IMR-90 (cell line): ENCODE data around the gene CENPP. TPM values are rescaled to one million over a fixed set of nuclear protein-coding genes. Genes with fewer than 3 reads are reported as not detected.

Experiments used
- ATAC-seq: fragments of 200-7000 bp; cut with Tn5 transposase; 2 replicates; pipeline ENCODE4 v1.9.1; 2020; ENCODE audit warnings: low read depth, mild to moderate bottlenecking, moderate library complexity
- BruUV-seq: library from RNA; stranded (reverse); fragments of 400-500 nt; replicated peaks from 2 replicates; lab custom pipeline; 2021; lab: Mats Ljungman, UMichigan
- CTCF ChIA-PET: fragments of 300-600 bp; formaldehyde crosslinking; extraction: SDS; loops from one replicate; lab custom pipeline; 2021; ENCODE audit warnings: antibody characterized with exemption; lab: Yijun Ruan, JAX
- POLR2A ChIA-PET: fragments of 300-600 bp; sonication (Branson Sonifier 250); formaldehyde crosslinking; loops from one replicate; lab custom pipeline; 2022; ENCODE audit warnings: antibody characterized with exemption; ENCODE audit not compliant: unreplicated experiment; lab: Charles Lee
- DNase-seq: peaks from one replicate; pipeline ENCODE4 v3.0.0; 2013
- H2AFZ ChIP-seq: replicated peaks from 2 replicates; pipeline ENCODE3; 2013; ENCODE audit warnings: low read length, mild to moderate bottlenecking; ENCODE audit not compliant: poor library complexity
- H2AK5ac ChIP-seq: 2 replicates; pipeline ENCODE4 v1.6.1; 2013; ENCODE audit warnings: low read depth, low read length, inconsistent platforms
- H2AK9ac ChIP-seq: replicated peaks from 2 replicates; pipeline ENCODE3; 2013; ENCODE audit warnings: mild to moderate bottlenecking, low read depth, low read length, moderate library complexity; ENCODE audit not compliant: poor library complexity
- H2BK120ac ChIP-seq: 2 replicates; pipeline ENCODE4 v1.6.1; 2013; ENCODE audit warnings: low read depth, low read length, inconsistent platforms
- H2BK15ac ChIP-seq: 3 replicates; pipeline ENCODE4 v1.6.1; 2013; ENCODE audit warnings: low read depth, low read length, inconsistent platforms
- H2BK20ac ChIP-seq: 2 replicates; pipeline ENCODE4 v1.6.1; 2013; ENCODE audit warnings: low read depth, mild to moderate bottlenecking, inconsistent platforms, low read length, moderate library complexity
- H2BK5ac ChIP-seq: 2 replicates; pipeline ENCODE4 v1.6.1; 2013; ENCODE audit warnings: mild to moderate bottlenecking, low read depth, low read length, inconsistent platforms; ENCODE audit not compliant: poor library complexity, severe bottlenecking
- H3K14ac ChIP-seq: replicated peaks from 2 replicates; pipeline ENCODE4 v1.6.1; 2013; ENCODE audit warnings: low read depth, low read length, inconsistent platforms
- H3K18ac ChIP-seq: 2 replicates; pipeline ENCODE4 v1.6.1; 2013; ENCODE audit warnings: low read depth, low read length, control low read depth
- H3K23ac ChIP-seq: 2 replicates; pipeline ENCODE4 v1.6.1; 2013; ENCODE audit warnings: low read depth, low read length, inconsistent platforms
- H3K27ac ChIP-seq: 2 replicates; pipeline ENCODE4 v1.5.1; 2013; ENCODE audit warnings: mild to moderate bottlenecking, control low read depth, low read length; ENCODE audit not compliant: insufficient read depth
- H3K27me3 ChIP-seq: 2 replicates; pipeline ENCODE4 v1.6.1; 2013; ENCODE audit warnings: low read length; ENCODE audit not compliant: control insufficient read depth, insufficient read depth
- H3K36me3 ChIP-seq: 2 replicates; pipeline ENCODE4 v1.6.1; 2013; ENCODE audit warnings: low read length, mixed read lengths; ENCODE audit not compliant: control insufficient read depth, insufficient read depth
- H3K4ac ChIP-seq: 2 replicates; pipeline ENCODE4 v1.6.1; 2013; ENCODE audit warnings: low read depth, low read length, inconsistent platforms
- H3K4me1 ChIP-seq: 2 replicates; pipeline ENCODE4 v1.6.1; 2013; ENCODE audit warnings: low read length, mixed read lengths; ENCODE audit not compliant: control insufficient read depth, insufficient read depth
- H3K4me2 ChIP-seq: 2 replicates; pipeline ENCODE4 v1.6.1; 2013; ENCODE audit warnings: low read depth, mild to moderate bottlenecking, control low read depth, low read length, moderate library complexity
- H3K4me3 ChIP-seq: 2 replicates; pipeline ENCODE4 v1.5.1; 2013; ENCODE audit warnings: low read depth, mild to moderate bottlenecking, control low read depth, low read length, moderate library complexity; ENCODE audit not compliant: insufficient read depth
- H3K56ac ChIP-seq: 2 replicates; pipeline ENCODE4 v1.6.1; 2013; ENCODE audit warnings: low read length, inconsistent platforms; ENCODE audit not compliant: insufficient read depth; ENCODE audit errors: extremely low read depth
- H3K79me1 ChIP-seq, 2 experiments: 2 replicates each; pipeline ENCODE4 v1.6.1; 2013; ENCODE audit warnings: low read length in 2 of 2, inconsistent platforms in 1 of 2, low read depth in 1 of 2
- H3K9ac ChIP-seq: 2 replicates; pipeline ENCODE4 v1.6.1; 2013; ENCODE audit warnings: low read depth, low read length, control low read depth
- H3K9me1 ChIP-seq: 2 replicates; pipeline ENCODE4 v1.6.1; 2013; ENCODE audit warnings: low read length, inconsistent platforms; ENCODE audit not compliant: insufficient read depth
- H3K9me3 ChIP-seq: 2 replicates; pipeline ENCODE4 v1.6.1; 2013; ENCODE audit warnings: low read length; ENCODE audit not compliant: control insufficient read depth, insufficient read depth
- H4K20me1 ChIP-seq: 2 replicates; pipeline ENCODE4 v1.6.1; 2013; ENCODE audit warnings: low read length, inconsistent platforms; ENCODE audit not compliant: insufficient read depth
- H4K5ac ChIP-seq: 2 replicates; pipeline ENCODE4 v1.6.1; 2013; ENCODE audit warnings: mild to moderate bottlenecking, low read depth, low read length, control low read depth
- H4K8ac ChIP-seq, 2 experiments: 2 replicates each; pipeline ENCODE4 v1.6.1; 2013; ENCODE audit warnings: low read depth in 2 of 2, low read length in 2 of 2, control low read depth in 1 of 2, inconsistent platforms in 1 of 2
- H4K91ac ChIP-seq: 2 replicates; pipeline ENCODE4 v1.6.1; 2013; ENCODE audit warnings: low read depth, low read length, inconsistent platforms; ENCODE audit not compliant: insufficient read depth
- BHLHE40 ChIP-seq: fragments of 150-350 bp; IDR thresholded peaks from 2 replicates; pipeline ENCODE4 v1.6.1; 2016; ENCODE audit warnings: mild to moderate bottlenecking, low read depth, low read length
- CEBPB ChIP-seq: IDR thresholded peaks from 2 replicates; pipeline ENCODE4 v1.6.1; 2012; ENCODE audit warnings: low read depth, low read length, improper control_type of control experiment
- ELK1 ChIP-seq: fragments of 150-350 bp; IDR thresholded peaks from 2 replicates; pipeline ENCODE4 v1.6.1; 2016; ENCODE audit warnings: low read depth, mild to moderate bottlenecking, low read length, moderate library complexity, borderline replicate concordance
- RAD21 ChIP-seq: IDR thresholded peaks from 2 replicates; pipeline ENCODE4 v1.6.1; 2012; ENCODE audit warnings: low read length, improper control_type of control experiment
- RCOR1 ChIP-seq: IDR thresholded peaks from 2 replicates; pipeline ENCODE4 v1.6.1; 2012; ENCODE audit warnings: mild to moderate bottlenecking, low read length, improper control_type of control experiment; ENCODE audit not compliant: insufficient replicate concordance
- WGBS, 2 experiments: methylation state at CpG; one replicate each; pipeline versions ENCODE4 v1.1.5 to v1.1.7; 2013; ENCODE audit warnings: missing lambda C conversion rate in 2 of 2; ENCODE audit not compliant: insufficient read length in 1 of 2; ENCODE audit errors: extremely low coverage in 2 of 2; 5-methylcytosine and 5-hydroxymethylcytosine counted together
- dilution Hi-C: fragments of 300-500 bp; cut with HindIII; formaldehyde crosslinking; loops from one replicate; pipeline ENCODE4 v1.14.3; 2018; ENCODE audit warnings: low sequenced_read_pairs; ENCODE audit not compliant: unreplicated experiment
- in situ Hi-C: fragments of 300-500 bp; cut with MboI; formaldehyde crosslinking; loops from 3 replicates; pipeline ENCODE4 v1.14.3; 2019; ENCODE audit warnings: low sequenced_read_pairs, inconsistent platforms, mixed read lengths
- intact Hi-C: fragments of 100-400 bp; cut with micrococcal nuclease; formaldehyde crosslinking; loops from 2 replicates; pipeline ENCODE4 v1.10.0; 2022
- polyA plus RNA-seq, 3 experiments: library from polyadenylated mRNA; depleted of rRNA; stranded (reverse); fragments of >200 nt; gene quantifications; 2 replicates each; pipeline ENCODE4 v1.2.3, GENCODE V29; 2012; ENCODE audit warnings: low replicate concordance in 1 of 3
- total RNA-seq: library from RNA; depleted of rRNA; stranded (reverse); fragments of >200 nt; gene quantifications from 2 replicates; pipeline ENCODE4 v1.2.3, GENCODE V29; 2012

Gene CENPP
- total and polyA plus RNA-seq, 2 of the 4 experiments (the other 2 are of a cell fraction), result 1.4 to 2.0 TPM

DNA sequence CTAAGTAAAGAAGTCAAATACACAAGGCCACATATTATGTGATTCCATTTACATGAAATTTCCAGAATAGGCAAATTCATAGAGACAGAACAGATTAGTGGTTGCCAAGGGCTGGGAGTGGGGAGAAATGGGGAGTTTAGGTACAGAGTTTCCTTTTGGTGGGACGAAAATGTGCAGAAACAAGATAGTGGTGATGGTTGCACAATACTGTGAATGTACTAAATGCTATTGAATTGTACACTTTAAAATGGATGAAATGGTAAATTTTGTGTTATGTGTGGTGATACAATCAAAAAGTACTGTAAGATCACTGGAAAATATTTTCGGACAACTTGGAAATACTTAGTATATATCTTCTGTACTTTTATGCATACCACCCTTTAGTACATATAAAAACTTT lies 195.1 kb downstream of the CENPP start:
- TF ChIP-seq RAD21, result no peak
- no peak for TF ChIP-seq ELK1
- TF ChIP-seq RCOR1, result no peak
- TF ChIP-seq CEBPB, result peak; percentile 61
- TF ChIP-seq BHLHE40, result no peak
- Histone ChIP-seq H4K91ac (no peak overlapping the region), H3K4me1 (no peaks in the 10 kb centered on the region), H2BK15ac (no peak overlapping the region), H4K8ac (no peak overlapping the region), H3K9me3 (no peaks in the 10 kb centered on the region), H3K36me3 (no peaks in the 10 kb centered on the region), H3K14ac (no peak overlapping the region), H3K9ac (no peak overlapping the region), H4K5ac (no peak overlapping the region), H3K4me2 (no peak overlapping the region), H3K4me3 (no peak overlapping the region), H2BK5ac (no peak overlapping the region), H3K4ac (no peak overlapping the region), H3K27me3 (no peaks in the 10 kb centered on the region), H3K27ac (no peak overlapping the region), H3K9me1 (no peaks in the 10 kb centered on the region), H4K20me1 (no peaks in the 10 kb centered on the region), H3K56ac (no peak overlapping the region), H3K79me1 (no peaks in the 10 kb centered on the region), H2BK20ac (no peak overlapping the region), H3K18ac (no peak overlapping the region), H2AK9ac (no peak overlapping the region), H2AFZ (no peak overlapping the region), H2BK120ac (no peak overlapping the region), H3K23ac (no peak overlapping the region), H2AK5ac (no peak overlapping the region)
- no TSS peak for BruUV-seq
- intact Hi-C loops, result no loop called here
- ATAC-seq (no peak), DNase-seq (no peak)
- dilution Hi-C loops, result no loop called here
- ChIA-PET POLR2A (no interaction called here), CTCF (interaction anchor here (0.6 kb wide), 1 partner anchor 104 kb away, joined by 3 read pairs; no protein-coding TSS in a partner anchor)
- 80% methylated on average over 1 of the region's 2 CpGs; no CpG with 5 or more reads in 1 of the 2 experiments for WGBS, 2 experiments
- in situ Hi-C loops, result no loop called here
